OCI-LY7 (cell line): Measurements from ENCODE around the gene CHST14.

Source experiments
- EZH2phosphoT487 ChIP-seq: fragments of 200-600 bp; sonication (generic); IDR thresholded peaks from 2 replicates; pipeline ENCODE4 v1.6.1; 2018; ENCODE audit warnings: low read depth, borderline replicate concordance, mild to moderate bottlenecking, mixed run types, antibody characterized with exemption, low read length, moderate library complexity, mixed read lengths
- TF ChIP-seq, protein P1 (sequence below): fragments of 200-600 bp; sonication (generic); conservative IDR thresholded peaks from 2 replicates; pipeline ENCODE4 v1.5.1; 2014; ENCODE audit warnings: mild to moderate bottlenecking, antibody characterized with exemption, low read length, moderate library complexity, mixed read lengths

DNA sequence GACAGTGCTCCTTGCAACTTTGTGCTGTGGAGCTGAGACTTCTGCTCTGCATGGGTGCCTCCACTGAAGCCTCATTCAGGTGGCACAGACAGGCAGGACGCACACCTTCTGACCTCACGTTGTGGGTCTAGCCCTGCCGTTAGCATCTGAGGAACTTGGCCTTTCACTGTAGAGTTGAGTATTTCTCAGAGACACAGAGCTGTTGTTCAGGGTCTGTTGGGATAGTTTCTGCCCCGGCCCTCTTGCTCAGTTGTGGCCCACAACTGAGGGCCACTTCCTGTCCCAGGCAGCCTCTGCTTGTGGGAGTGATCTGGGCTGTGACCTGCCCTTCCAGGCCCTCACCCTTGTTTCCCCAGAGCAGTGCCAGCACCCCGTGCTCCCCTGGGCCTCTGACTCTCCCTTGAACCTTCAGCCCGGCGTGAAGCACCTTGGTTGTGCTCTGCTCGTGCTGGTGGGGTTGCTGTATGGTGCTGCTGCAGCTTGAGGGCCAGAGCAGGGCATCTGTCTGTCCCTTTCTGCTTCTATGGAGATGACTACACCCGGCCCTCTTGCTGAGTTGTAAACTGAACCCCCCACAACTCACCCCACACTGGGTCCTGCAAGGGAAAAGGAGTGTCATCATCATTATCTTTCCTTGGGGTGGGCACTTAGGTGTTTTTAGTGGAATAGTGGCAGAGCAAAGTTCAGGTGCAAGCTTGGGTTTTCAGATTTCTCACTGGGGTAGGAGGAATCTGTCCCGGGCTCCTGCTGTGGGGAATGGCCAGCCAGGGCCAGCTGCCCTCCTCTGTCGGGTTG is 18.3 kb upstream of the CHST14 start:
- TF ChIP-seq, protein P1, sequence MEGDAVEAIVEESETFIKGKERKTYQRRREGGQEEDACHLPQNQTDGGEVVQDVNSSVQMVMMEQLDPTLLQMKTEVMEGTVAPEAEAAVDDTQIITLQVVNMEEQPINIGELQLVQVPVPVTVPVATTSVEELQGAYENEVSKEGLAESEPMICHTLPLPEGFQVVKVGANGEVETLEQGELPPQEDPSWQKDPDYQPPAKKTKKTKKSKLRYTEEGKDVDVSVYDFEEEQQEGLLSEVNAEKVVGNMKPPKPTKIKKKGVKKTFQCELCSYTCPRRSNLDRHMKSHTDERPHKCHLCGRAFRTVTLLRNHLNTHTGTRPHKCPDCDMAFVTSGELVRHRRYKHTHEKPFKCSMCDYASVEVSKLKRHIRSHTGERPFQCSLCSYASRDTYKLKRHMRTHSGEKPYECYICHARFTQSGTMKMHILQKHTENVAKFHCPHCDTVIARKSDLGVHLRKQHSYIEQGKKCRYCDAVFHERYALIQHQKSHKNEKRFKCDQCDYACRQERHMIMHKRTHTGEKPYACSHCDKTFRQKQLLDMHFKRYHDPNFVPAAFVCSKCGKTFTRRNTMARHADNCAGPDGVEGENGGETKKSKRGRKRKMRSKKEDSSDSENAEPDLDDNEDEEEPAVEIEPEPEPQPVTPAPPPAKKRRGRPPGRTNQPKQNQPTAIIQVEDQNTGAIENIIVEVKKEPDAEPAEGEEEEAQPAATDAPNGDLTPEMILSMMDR: no peak
- TF ChIP-seq EZH2phosphoT487: no peak
